HEK293 (cell line): ENCODE results near the gene DENND6B.

ENCODE experiments used
- CTCF ChIA-PET: fragments of 350-600 bp; formaldehyde crosslinking; extraction: SDS; loops from one replicate; lab custom pipeline; 2021; ENCODE audit warnings: antibody characterized with exemption; lab: Yijun Ruan, JAX
- POLR2A ChIA-PET: fragments of 300-600 bp; formaldehyde crosslinking; extraction: SDS; loops from one replicate; lab custom pipeline; 2020; ENCODE audit warnings: antibody characterized with exemption, inconsistent platforms; lab: Yijun Ruan, JAX
- H3K27ac ChIP-seq: fragments of 200-500 bp; sonication (Bioruptor generic); 2 replicates; pipeline ENCODE4 v1.5.1; 2014; ENCODE audit warnings: low read depth, low read length, control low read depth, inconsistent platforms; ENCODE audit errors: extremely low read depth
- H3K36me3 ChIP-seq, 2 experiments: fragments of 200-500 bp in 1 of 2; sonication (Bioruptor generic) in 1 of 2; 1 replicate in 1 of 2; 2 replicates in 1 of 2; pipeline ENCODE4 v1.5.1; 2014 to 2017; ENCODE audit warnings: inconsistent platforms in 2 of 2, low read length in 2 of 2; ENCODE audit not compliant: control insufficient read depth in 2 of 2, insufficient read depth in 1 of 2
- H3K4me1 ChIP-seq: fragments of 200-500 bp; sonication (Bioruptor generic); 2 replicates; pipeline ENCODE4 v1.5.1; 2014; ENCODE audit warnings: mild to moderate bottlenecking, low read length, inconsistent platforms; ENCODE audit not compliant: control insufficient read depth, insufficient read depth
- H3K4me3 ChIP-seq: 2 replicates; pipeline ENCODE4 v1.5.1; 2011; ENCODE audit warnings: low read depth, mild to moderate bottlenecking, control low read depth, low read length, moderate library complexity
- H3K9me3 ChIP-seq: fragments of 200-500 bp; sonication (Bioruptor generic); 2 replicates; pipeline ENCODE4 v1.5.1; 2014; ENCODE audit warnings: low read depth, low read length, inconsistent platforms; ENCODE audit not compliant: control insufficient read depth, insufficient read depth
- KLF7 ChIP-seq: fragments of 450-650 bp; formaldehyde crosslinking; IDR thresholded peaks from 2 replicates; pipeline ENCODE4 v1.5.1; 2016; ENCODE audit warnings: missing biosample characterization, missing genetic modification characterization, borderline replicate concordance
- ZNF112 ChIP-seq: fragments of 450-650 bp; formaldehyde crosslinking; IDR thresholded peaks from 2 replicates; pipeline ENCODE4 v1.5.0; 2017; ENCODE audit warnings: missing biosample characterization, missing genetic modification characterization
- ZNF140 ChIP-seq: fragments of 450-650 bp; formaldehyde crosslinking; IDR thresholded peaks from 2 replicates; pipeline ENCODE4 v1.5.1; 2016; ENCODE audit warnings: missing biosample characterization, missing genetic modification characterization
- ZNF19 ChIP-seq: fragments of 450-650 bp; formaldehyde crosslinking; IDR thresholded peaks from 2 replicates; pipeline ENCODE4; 2016; ENCODE audit warnings: missing biosample characterization, missing genetic modification characterization, low read depth
- ZNF23 ChIP-seq: fragments of 450-650 bp; formaldehyde crosslinking; IDR thresholded peaks from 2 replicates; pipeline ENCODE4 v1.5.1; 2016; ENCODE audit warnings: missing biosample characterization, missing genetic modification characterization, borderline replicate concordance
- ZNF266 ChIP-seq: fragments of 450-650 bp; formaldehyde crosslinking; IDR thresholded peaks from 2 replicates; pipeline ENCODE4 v1.5.1; 2016; ENCODE audit warnings: missing biosample characterization, missing genetic modification characterization, low read depth
- ZNF335 ChIP-seq: fragments of 450-650 bp; formaldehyde crosslinking; conservative IDR thresholded peaks from 2 replicates; pipeline ENCODE4 v1.5.1; 2016; ENCODE audit warnings: missing biosample characterization, missing genetic modification characterization
- ZNF366 ChIP-seq: fragments of 450-650 bp; formaldehyde crosslinking; conservative IDR thresholded peaks from 2 replicates; pipeline ENCODE4 v1.5.1; 2016; ENCODE audit warnings: missing biosample characterization, missing genetic modification characterization
- ZNF585B ChIP-seq: fragments of 450-650 bp; formaldehyde crosslinking; IDR thresholded peaks from 2 replicates; pipeline ENCODE4 v1.5.1; 2016; ENCODE audit warnings: missing biosample characterization, missing genetic modification characterization
- ZNF621 ChIP-seq: fragments of 450-650 bp; formaldehyde crosslinking; IDR thresholded peaks from 2 replicates; pipeline ENCODE4 v1.5.1; 2017; ENCODE audit warnings: missing biosample characterization, missing genetic modification characterization
- ZNF670 ChIP-seq: fragments of 450-650 bp; formaldehyde crosslinking; IDR thresholded peaks from 2 replicates; pipeline ENCODE4 v1.5.1; 2016; ENCODE audit warnings: missing biosample characterization, missing genetic modification characterization, low read depth
- ZSCAN23 ChIP-seq: fragments of 450-650 bp; formaldehyde crosslinking; IDR thresholded peaks from 2 replicates; pipeline ENCODE4 v1.5.1; 2016; ENCODE audit warnings: missing biosample characterization, missing genetic modification characterization
- ZXDB ChIP-seq: fragments of 450-650 bp; formaldehyde crosslinking; IDR thresholded peaks from 2 replicates; pipeline ENCODE4 v1.5.1; 2016; ENCODE audit warnings: missing biosample characterization, missing genetic modification characterization
- TF ChIP-seq, protein P1 (sequence below): fragments of 450-650 bp; formaldehyde crosslinking; IDR thresholded peaks from 2 replicates; pipeline ENCODE4 v1.5.1; 2016; ENCODE audit warnings: missing biosample characterization, missing genetic modification characterization
- TF ChIP-seq, protein P2 (sequence below): fragments of 450-650 bp; formaldehyde crosslinking; IDR thresholded peaks from 2 replicates; pipeline ENCODE4 v1.5.1; 2016; ENCODE audit warnings: missing biosample characterization, missing genetic modification characterization
- TF ChIP-seq, protein P3 (sequence below): fragments of 450-650 bp; formaldehyde crosslinking; IDR thresholded peaks from 2 replicates; pipeline ENCODE4 v1.5.1; 2016; ENCODE audit warnings: missing biosample characterization, missing genetic modification characterization
- TF ChIP-seq, protein P4 (sequence below): fragments of 450-650 bp; formaldehyde crosslinking; IDR thresholded peaks from 2 replicates; pipeline ENCODE4 v1.5.1; 2016; ENCODE audit warnings: missing biosample characterization, missing genetic modification characterization
- TF ChIP-seq, protein P5 (sequence below): fragments of 450-650 bp; formaldehyde crosslinking; IDR thresholded peaks from 2 replicates; pipeline ENCODE4 v1.5.1; 2016; ENCODE audit warnings: missing biosample characterization, missing genetic modification characterization, borderline replicate concordance
- TF ChIP-seq, protein P6 (sequence below): fragments of 450-650 bp; formaldehyde crosslinking; IDR thresholded peaks from 2 replicates; pipeline ENCODE4 v1.5.1; 2017; ENCODE audit warnings: missing biosample characterization, mild to moderate bottlenecking, missing genetic modification characterization, moderate library complexity

Gene DENND6B

DNA sequence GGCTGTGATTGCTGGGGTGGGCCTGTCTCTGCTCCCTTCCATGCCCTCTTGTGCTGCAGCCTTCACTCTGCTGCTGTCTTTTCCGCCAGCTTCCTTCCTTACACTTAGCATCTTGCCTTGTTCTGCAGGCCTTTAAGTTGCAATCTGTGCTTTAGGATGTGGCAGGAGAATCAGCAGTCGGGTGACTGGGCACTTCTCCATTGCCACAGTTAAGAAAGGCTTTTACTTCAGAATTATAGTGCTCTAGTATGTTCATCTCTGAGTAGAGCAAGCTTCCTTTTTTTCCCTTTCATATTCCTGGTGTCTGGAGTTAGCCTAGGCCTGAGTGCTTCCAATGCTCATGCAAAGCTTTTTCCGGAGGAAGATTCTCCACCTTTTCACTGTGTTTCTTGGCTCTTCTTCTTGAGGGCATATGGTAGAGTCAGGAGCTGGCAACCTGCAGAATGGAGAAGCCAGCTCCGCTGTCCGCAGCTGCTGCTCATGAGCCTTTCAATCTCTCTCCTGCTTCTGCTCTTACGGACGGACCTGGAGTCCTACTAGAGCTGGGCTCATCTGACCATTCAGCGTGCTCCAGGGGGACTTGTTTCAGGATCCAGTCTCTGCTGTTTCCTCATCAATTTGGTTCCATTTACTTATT, 36.5 kb upstream of the DENND6B start (continued):
- TF ChIP-seq, protein P1, sequence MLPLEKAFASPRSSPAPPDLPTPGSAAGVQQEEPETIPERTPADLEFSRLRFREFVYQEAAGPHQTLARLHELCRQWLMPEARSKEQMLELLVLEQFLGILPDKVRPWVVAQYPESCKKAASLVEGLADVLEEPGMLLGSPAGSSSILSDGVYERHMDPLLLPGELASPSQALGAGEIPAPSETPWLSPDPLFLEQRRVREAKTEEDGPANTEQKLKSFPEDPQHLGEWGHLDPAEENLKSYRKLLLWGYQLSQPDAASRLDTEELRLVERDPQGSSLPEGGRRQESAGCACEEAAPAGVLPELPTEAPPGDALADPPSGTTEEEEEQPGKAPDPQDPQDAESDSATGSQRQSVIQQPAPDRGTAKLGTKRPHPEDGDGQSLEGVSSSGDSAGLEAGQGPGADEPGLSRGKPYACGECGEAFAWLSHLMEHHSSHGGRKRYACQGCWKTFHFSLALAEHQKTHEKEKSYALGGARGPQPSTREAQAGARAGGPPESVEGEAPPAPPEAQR (tag by site-specific recombination) = no peak
- no peak for TF ChIP-seq ZNF19
- no peak for TF ChIP-seq ZNF140 (tag by site-specific recombination)
- TF ChIP-seq ZNF112 (tag by site-specific recombination) = no peak

DNA sequence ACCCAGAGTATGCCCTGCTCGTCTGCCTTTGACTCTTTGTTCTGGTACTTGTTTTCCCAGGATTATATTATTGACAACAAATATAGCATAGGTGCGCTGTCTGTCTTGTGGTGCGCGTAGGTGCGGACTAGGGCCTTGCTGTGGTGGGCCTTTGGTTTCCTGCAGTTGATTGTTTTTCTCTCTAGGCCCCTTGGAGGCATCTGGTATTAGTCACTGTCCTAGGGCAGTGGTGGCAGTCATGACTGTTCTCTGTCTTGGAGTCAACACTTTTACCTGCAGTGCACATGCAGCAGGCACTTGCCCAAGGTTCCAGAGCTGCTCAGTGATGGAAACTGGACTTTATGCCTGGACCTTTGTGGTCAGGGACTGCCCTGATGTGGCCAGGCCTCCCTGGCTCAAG, 34.9 kb upstream of the DENND6B start:
- CTCF ChIA-PET = interaction anchor here (0.6 to 0.8 kb wide), 2 partner anchors 13 to 34 kb away, joined by 3 to 7 read pairs; no protein-coding TSS in a partner anchor
- Histone ChIP-seq H3K4me3 (no peak overlapping the region), H3K36me3 (peaks cover 4 to 44% of the 10 kb centered on the region in 2 experiments; a peak in 2 of 3 replicates), H3K4me1 (no peaks in the 10 kb centered on the region), H3K27ac (peak overlapping the region; percentile 8; the same call in 1 of the 2 replicates), H3K9me3 (no peaks in the 10 kb centered on the region)
- no peak for TF ChIP-seq ZNF23 (tag by site-specific recombination)
- TF ChIP-seq KLF7 (tag by site-specific recombination) = no peak
- TF ChIP-seq, protein P2, sequence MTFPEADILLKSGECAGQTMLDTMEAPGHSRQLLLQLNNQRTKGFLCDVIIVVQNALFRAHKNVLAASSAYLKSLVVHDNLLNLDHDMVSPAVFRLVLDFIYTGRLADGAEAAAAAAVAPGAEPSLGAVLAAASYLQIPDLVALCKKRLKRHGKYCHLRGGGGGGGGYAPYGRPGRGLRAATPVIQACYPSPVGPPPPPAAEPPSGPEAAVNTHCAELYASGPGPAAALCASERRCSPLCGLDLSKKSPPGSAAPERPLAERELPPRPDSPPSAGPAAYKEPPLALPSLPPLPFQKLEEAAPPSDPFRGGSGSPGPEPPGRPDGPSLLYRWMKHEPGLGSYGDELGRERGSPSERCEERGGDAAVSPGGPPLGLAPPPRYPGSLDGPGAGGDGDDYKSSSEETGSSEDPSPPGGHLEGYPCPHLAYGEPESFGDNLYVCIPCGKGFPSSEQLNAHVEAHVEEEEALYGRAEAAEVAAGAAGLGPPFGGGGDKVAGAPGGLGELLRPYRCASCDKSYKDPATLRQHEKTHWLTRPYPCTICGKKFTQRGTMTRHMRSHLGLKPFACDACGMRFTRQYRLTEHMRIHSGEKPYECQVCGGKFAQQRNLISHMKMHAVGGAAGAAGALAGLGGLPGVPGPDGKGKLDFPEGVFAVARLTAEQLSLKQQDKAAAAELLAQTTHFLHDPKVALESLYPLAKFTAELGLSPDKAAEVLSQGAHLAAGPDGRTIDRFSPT (tag by site-specific recombination) = no peak
- no peak for TF ChIP-seq ZNF19
- TF ChIP-seq, protein P3, sequence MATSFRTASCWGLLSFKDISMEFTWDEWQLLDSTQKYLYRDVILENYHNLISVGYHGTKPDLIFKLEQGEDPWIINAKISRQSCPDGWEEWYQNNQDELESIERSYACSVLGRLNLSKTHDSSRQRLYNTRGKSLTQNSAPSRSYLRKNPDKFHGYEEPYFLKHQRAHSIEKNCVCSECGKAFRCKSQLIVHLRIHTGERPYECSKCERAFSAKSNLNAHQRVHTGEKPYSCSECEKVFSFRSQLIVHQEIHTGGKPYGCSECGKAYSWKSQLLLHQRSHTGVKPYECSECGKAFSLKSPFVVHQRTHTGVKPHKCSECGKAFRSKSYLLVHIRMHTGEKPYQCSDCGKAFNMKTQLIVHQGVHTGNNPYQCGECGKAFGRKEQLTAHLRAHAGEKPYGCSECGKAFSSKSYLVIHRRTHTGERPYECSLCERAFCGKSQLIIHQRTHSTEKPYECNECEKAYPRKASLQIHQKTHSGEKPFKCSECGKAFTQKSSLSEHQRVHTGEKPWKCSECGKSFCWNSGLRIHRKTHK (tag by site-specific recombination) = no peak
- TF ChIP-seq ZNF670 = no peak
- TF ChIP-seq ZXDB (tag by site-specific recombination) = no peak
- TF ChIP-seq ZNF366 (tag by site-specific recombination) = no peak
- no peak for TF ChIP-seq ZNF621 (tag by site-specific recombination)
- no peak for TF ChIP-seq ZNF585B (tag by site-specific recombination)
- TF ChIP-seq, protein P4, sequence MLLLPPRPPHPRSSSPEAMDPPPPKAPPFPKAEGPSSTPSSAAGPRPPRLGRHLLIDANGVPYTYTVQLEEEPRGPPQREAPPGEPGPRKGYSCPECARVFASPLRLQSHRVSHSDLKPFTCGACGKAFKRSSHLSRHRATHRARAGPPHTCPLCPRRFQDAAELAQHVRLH (tag by site-specific recombination) = no peak
- TF ChIP-seq ZNF335 (tag by site-specific recombination) = no peak
- POLR2A ChIA-PET = no interaction called here

DNA sequence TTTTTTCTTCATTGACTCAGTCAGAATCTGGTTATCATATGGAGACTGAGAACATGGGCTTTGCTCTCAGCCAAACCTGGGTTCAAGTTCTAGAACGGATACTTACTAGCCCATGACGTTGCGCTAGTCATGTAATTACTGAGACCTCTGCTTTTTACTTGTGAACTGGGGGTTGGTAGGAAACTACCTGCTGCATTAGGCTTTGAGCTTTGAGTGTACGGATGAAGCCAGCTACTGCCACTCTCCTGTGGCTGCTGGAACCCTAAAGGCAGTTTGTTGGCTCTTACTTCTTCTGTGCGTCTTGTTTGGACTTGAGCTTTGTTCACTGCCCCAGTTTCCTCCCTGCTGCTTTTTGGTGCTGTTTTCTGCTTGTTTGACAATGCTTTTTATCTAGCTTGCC, 34.4 kb upstream of the DENND6B start:
- CTCF ChIA-PET = interaction anchor here (0.6 to 0.8 kb wide), 3 partner anchors 33 to 259 kb away, joined by 3 to 7 read pairs (median 3); no protein-coding TSS in a partner anchor
- Histone ChIP-seq H3K9me3 (no peaks in the 10 kb centered on the region), H3K27ac (peak overlapping the region; percentile 8; the same call in 1 of the 2 replicates), H3K36me3 (peaks cover 9 to 45% of the 10 kb centered on the region in 2 experiments; a peak in 2 of 3 replicates), H3K4me1 (no peaks in the 10 kb centered on the region), H3K4me3 (no peak overlapping the region)
- POLR2A ChIA-PET = no interaction called here
- TF ChIP-seq ZNF266 (tag by site-specific recombination) (no peak), ZSCAN23 (tag by site-specific recombination) (no peak)
- TF ChIP-seq, protein P5, sequence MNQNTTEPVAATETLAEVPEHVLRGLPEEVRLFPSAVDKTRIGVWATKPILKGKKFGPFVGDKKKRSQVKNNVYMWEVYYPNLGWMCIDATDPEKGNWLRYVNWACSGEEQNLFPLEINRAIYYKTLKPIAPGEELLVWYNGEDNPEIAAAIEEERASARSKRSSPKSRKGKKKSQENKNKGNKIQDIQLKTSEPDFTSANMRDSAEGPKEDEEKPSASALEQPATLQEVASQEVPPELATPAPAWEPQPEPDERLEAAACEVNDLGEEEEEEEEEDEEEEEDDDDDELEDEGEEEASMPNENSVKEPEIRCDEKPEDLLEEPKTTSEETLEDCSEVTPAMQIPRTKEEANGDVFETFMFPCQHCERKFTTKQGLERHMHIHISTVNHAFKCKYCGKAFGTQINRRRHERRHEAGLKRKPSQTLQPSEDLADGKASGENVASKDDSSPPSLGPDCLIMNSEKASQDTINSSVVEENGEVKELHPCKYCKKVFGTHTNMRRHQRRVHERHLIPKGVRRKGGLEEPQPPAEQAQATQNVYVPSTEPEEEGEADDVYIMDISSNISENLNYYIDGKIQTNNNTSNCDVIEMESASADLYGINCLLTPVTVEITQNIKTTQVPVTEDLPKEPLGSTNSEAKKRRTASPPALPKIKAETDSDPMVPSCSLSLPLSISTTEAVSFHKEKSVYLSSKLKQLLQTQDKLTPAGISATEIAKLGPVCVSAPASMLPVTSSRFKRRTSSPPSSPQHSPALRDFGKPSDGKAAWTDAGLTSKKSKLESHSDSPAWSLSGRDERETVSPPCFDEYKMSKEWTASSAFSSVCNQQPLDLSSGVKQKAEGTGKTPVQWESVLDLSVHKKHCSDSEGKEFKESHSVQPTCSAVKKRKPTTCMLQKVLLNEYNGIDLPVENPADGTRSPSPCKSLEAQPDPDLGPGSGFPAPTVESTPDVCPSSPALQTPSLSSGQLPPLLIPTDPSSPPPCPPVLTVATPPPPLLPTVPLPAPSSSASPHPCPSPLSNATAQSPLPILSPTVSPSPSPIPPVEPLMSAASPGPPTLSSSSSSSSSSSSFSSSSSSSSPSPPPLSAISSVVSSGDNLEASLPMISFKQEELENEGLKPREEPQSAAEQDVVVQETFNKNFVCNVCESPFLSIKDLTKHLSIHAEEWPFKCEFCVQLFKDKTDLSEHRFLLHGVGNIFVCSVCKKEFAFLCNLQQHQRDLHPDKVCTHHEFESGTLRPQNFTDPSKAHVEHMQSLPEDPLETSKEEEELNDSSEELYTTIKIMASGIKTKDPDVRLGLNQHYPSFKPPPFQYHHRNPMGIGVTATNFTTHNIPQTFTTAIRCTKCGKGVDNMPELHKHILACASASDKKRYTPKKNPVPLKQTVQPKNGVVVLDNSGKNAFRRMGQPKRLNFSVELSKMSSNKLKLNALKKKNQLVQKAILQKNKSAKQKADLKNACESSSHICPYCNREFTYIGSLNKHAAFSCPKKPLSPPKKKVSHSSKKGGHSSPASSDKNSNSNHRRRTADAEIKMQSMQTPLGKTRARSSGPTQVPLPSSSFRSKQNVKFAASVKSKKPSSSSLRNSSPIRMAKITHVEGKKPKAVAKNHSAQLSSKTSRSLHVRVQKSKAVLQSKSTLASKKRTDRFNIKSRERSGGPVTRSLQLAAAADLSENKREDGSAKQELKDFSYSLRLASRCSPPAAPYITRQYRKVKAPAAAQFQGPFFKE (tag by site-specific recombination) = no peak
- TF ChIP-seq, protein P6, sequence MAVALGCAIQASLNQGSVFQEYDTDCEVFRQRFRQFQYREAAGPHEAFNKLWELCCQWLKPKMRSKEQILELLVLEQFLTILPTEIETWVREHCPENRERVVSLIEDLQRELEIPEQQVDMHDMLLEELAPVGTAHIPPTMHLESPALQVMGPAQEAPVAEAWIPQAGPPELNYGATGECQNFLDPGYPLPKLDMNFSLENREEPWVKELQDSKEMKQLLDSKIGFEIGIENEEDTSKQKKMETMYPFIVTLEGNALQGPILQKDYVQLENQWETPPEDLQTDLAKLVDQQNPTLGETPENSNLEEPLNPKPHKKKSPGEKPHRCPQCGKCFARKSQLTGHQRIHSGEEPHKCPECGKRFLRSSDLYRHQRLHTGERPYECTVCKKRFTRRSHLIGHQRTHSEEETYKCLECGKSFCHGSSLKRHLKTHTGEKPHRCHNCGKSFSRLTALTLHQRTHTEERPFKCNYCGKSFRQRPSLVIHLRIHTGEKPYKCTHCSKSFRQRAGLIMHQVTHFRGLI (tag by site-specific recombination) = no peak
